BE2C (cell line): Measurements from ENCODE around the gene BMERB1.
"Not testable (repeated sequence)": the region's sequence is repeated elsewhere in the genome, so short reads cannot be mapped to it uniquely, and the experiment has no call there.

ENCODE experiments used
- DNase-seq: peaks from one replicate; pipeline ENCODE4 v3.0.0-alpha.2; 2020
- H3K27me3 ChIP-seq: fragments of 250-450 bp; sonication (Bioruptor Pico); 2 replicates; pipeline ENCODE4 v1.5.1; 2020; ENCODE audit warnings: mild to moderate bottlenecking
- H3K36me3 ChIP-seq: fragments of 250-450 bp; sonication (Bioruptor Pico); 2 replicates; pipeline ENCODE4 v1.5.1; 2020; ENCODE audit warnings: mild to moderate bottlenecking
- H3K4me1 ChIP-seq: fragments of 250-450 bp; sonication (Bioruptor Pico); 2 replicates; pipeline ENCODE4 v1.5.1; 2020
- H3K4me3 ChIP-seq: 2 replicates; pipeline ENCODE4 v1.5.1; 2011; ENCODE audit warnings: low read depth, low read length
- H3K9me3 ChIP-seq: fragments of 250-450 bp; sonication (Bioruptor Pico); 2 replicates; pipeline ENCODE4 v1.5.1; 2020
- CTCF ChIP-seq: IDR thresholded peaks from 2 replicates; pipeline ENCODE4 v1.5.1; 2012; ENCODE audit warnings: mild to moderate bottlenecking, low read depth, low read length

The BMERB1 gene

GRCh38 chr16:15399317-15399716, 35.1 kb upstream of the BMERB1 start:
- DNase-seq: no peak
- Histone ChIP-seq H3K36me3 (no peaks in the 10 kb centered on the region), H3K9me3 (no peaks in the 10 kb centered on the region), H3K4me3 (no peak overlapping the region), H3K27me3 (no peaks in the 10 kb centered on the region), H3K4me1 (no peaks in the 10 kb centered on the region)
- TF ChIP-seq CTCF: no peak

- not testable (repeated sequence) for H3K36me3 ChIP-seq, H3K27me3 ChIP-seq, H3K4me1 ChIP-seq, H3K4me3 ChIP-seq, DNase-seq, H3K9me3 ChIP-seq
These were observed 34.1 kb upstream of the BMERB1 start for GRCh38 chr16:15400314-15400713.

GRCh38 chr16:15401972-15402371, 32.4 kb upstream of the BMERB1 start:
- Histone ChIP-seq H3K36me3 (no peaks in the 10 kb centered on the region), H3K4me1 (no peaks in the 10 kb centered on the region), H3K27me3 (no peaks in the 10 kb centered on the region), H3K4me3 (no peak overlapping the region), H3K9me3 (no peaks in the 10 kb centered on the region)
- no peak for TF ChIP-seq CTCF
- no peak for DNase-seq

- Histone ChIP-seq H3K27me3 (no peaks in the 10 kb centered on the region), H3K4me3 (no peak overlapping the region), H3K4me1 (no peaks in the 10 kb centered on the region), H3K9me3 (no peaks in the 10 kb centered on the region), H3K36me3 (no peaks in the 10 kb centered on the region)
- no peak for DNase-seq
- TF ChIP-seq CTCF: no peak
These were observed 30.9 kb upstream of the BMERB1 start for GRCh38 chr16:15403392-15403995.

GRCh38 chr16:15404091-15404490, 30.3 kb upstream of the BMERB1 start:
- H3K9me3 ChIP-seq, H3K27me3 ChIP-seq, H3K4me1 ChIP-seq, H3K36me3 ChIP-seq, DNase-seq, H3K4me3 ChIP-seq: not testable (repeated sequence)

GRCh38 chr16:15404792-15405191, 29.6 kb upstream of the BMERB1 start:
- H3K36me3 ChIP-seq: no peaks in the 10 kb centered on the region
- TF ChIP-seq CTCF: no peak
- no peaks in the 10 kb centered on the region for H3K27me3 ChIP-seq
- H3K4me1 ChIP-seq: no peaks in the 10 kb centered on the region
- H3K9me3 ChIP-seq: no peaks in the 10 kb centered on the region
- no peak for DNase-seq
- H3K4me3 ChIP-seq: no peak overlapping the region

- H3K4me1 ChIP-seq, H3K36me3 ChIP-seq, DNase-seq, H3K9me3 ChIP-seq, H3K27me3 ChIP-seq, H3K4me3 ChIP-seq: not testable (repeated sequence)
These were observed 26.6 kb upstream of the BMERB1 start for GRCh38 chr16:15407756-15408155.

- not testable (repeated sequence) for H3K27me3 ChIP-seq, H3K4me1 ChIP-seq, DNase-seq, H3K4me3 ChIP-seq, H3K9me3 ChIP-seq, H3K36me3 ChIP-seq
These were observed 24.9 kb upstream of the BMERB1 start for GRCh38 chr16:15409476-15409875.
